GM21576 (cell line): ENCODE measurements around the gene SGMS1.
"Not testable (repeated sequence)": the region's sequence is repeated elsewhere in the genome, so short reads cannot be mapped to it uniquely, and the experiment has no call there.

Experiments used
- ATAC-seq: cut with Tn5 transposase; IDR thresholded peaks from one replicate; pipeline ENCODE4 v1.9.1; 2021; ENCODE audit warnings: mild to moderate bottlenecking, moderate library complexity; ENCODE audit not compliant: unreplicated experiment

Gene SGMS1

DNA sequence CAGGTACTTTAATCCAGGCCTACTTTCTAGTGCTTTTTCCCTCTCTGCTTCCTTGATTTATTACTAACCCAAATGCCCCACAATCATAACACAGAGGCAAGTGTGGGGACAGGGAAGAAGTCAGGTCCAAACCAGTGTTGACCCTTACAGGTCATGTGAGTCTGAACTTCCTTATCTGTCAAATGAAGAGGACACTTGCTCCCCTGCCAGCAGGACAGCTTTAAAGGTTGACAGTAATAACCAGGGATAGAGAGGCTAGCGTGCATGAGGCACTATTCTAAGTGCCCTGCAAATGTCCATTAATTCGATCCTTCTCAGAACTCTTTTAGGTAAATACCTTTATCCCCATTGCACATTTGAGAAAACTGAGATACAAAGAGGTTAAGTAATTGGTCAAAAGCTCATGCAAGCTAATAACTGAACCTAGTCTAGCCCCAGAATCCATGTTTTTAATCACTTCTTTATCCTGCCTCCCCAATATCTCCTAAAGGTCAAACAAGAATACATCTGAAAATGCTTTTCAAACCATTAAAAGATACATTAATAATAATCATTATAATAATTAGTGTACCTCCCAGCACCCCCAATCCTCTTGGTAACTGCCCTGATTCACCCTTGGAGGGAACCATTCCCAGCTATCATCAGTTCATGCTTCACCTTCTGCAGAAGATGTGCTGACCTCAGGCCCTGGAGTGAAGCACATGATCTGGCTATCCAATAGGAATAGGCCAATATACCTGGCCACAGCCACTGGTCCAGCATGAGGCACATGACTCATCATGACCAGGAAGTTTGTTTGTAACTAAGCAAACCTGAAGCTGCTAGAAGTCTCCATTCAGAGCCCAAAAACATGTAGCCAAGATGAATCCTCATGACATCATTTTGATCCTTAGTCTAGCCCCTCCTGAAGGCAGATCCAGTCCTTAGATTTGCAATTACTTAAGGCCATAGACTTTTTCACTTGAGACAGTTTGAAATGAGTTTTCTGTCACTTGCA lies 40.7 kb downstream of the SGMS1 start:
- no peak for ATAC-seq

DNA sequence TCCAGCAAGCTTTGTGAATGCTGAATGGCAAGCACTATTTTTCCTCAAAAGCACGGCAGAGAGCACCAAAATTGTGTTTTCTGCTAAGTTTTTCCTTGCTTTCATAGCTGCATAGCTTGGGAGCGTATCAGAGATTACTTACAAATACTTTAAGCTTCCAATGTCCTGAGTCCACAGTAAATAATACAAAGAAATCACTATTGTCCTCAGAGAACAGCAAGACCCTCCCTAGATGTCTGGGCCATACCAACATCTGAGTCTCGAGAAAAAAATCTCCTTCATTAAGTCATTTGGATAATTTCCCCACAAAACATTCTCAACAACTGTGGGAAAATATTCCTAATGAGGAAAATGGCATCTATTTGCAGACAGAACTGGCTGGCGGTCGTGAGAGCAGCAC lies 41.7 kb downstream of the SGMS1 start:
- ATAC-seq, result no peak

DNA sequence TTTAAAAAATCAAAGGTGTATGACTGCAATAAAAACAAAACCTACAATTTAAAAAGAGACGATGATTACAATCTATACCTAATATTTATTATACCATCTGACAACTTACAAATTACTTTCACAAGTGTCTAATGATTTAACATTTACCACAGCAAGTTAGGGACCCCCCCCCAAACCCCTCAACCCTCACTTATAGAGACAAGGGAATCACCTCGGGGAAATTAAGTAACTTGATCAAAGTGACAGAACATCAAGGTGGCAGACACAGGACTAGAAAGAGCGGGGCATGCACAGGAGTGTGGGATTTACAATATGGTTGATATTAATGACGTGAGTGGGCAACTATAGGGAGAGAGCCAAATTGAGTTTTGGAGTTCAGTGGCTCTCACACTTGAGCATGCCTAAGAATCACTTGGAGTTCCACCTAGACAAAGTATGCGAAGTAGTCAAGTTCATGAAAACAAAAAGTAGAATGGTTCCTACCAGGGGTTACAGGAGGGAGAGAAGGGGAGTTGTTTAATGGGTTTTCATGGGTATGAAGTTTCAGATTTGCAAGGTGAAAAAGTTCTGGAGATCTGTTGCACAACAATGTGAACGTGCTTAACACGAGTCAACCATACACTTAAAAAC lies 43.4 kb downstream of the SGMS1 start:
- no peak for ATAC-seq

DNA sequence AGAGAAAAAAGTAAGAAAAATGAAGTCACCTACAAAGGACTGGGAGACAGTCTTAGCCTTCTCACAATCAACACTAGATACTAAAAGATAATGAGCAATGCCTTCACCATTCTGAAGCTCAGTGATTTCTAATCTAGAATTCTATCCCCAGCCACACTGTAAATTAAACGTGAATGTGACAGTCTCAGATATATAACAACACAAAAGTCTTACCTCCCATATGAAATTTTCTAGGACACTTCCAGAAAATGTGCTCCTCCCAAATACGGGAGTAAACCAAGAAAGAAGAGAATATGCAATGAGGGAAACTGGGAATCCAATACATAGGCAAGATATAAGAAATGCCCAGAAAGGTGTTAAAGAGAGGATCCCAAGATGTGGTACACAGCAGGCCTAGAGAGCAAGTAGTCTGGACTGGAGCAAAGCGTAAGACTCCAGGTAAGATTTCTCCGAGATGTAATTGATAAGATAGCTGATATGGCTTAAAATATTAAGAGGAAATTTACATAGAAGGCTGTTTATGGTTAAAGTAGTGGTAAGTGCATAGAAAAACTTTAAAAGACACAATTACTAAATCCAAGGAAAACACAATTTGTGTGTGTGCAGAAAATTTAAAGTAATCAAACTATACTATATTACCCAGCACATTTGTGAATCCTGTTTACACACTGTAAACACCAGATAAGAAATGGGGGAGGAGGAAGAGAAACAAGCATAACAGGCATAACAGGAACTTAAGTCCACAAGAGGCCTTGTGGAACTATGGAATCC lies 44.1 kb downstream of the SGMS1 start:
- no peak for ATAC-seq

DNA sequence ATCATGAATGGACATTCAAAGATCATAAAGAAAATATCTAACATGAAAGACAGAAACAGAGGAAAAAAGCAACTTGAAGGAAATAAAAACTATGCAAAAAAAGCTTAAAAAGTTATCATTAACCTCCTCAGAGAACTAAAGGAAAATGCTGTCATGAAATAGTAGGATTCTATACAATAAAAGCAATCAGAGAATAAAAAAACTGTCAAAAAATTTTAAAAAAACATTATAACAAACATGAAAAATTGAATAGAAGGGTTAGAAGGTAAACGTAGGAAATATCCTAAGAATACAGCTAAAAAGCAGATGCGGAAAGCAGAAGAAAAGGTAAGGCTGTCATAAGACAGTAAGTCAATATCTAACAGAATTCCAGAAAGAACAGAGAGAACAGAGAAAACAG lies 44.8 kb downstream of the SGMS1 start:
- ATAC-seq, result no peak

DNA sequence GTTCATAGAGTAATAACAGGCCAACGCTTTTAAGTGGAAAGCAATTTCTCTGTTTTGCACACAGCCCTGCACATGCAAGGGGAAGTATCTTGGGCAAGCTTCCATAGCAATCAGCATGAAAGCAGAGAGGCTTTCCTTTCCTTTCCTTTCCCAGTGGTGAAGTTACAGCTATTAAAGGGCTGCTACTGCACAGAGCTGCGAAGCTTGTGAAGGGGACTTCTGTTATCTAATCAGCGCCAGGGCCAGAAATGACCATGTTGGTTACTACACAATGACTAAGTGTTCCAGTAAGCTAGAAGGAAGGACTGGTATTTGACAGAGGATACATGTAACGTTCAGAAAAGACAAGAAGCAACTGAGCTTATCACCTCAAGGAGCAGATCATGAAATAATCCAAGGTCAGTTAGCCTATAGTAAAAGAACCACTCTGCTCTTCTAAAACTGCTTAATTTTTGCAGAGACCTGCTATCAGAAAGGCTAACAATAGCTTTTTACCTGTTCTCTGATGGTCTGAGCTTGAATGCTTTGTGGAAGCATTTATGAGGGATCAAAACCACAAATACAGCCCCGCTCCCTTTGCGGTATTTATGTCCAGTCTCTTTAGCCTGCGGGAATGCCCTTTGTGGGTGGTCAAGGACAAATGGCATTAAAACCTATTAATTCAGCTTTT lies 45.9 kb downstream of the SGMS1 start:
- ATAC-seq, result no peak

DNA sequence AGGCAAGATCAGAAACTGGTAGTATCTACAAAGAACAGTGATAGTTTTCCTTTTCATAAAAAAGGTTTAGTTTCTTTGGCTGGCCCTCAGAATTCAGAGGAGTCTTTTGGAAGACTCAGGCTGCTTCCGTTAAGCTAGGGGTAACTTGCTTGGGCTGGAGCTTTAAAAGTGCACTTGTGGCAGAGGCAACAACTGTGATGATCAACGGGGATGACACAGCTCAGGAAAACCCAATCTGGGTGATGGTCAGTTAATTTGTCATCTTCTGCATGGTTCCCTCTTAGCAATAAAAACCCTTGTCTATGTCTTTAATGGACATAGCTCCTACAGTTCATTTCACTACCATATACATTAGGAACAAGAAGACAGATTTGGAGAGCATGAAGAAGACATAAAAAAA lies 46.7 kb downstream of the SGMS1 start:
- ATAC-seq, result no peak

DNA sequence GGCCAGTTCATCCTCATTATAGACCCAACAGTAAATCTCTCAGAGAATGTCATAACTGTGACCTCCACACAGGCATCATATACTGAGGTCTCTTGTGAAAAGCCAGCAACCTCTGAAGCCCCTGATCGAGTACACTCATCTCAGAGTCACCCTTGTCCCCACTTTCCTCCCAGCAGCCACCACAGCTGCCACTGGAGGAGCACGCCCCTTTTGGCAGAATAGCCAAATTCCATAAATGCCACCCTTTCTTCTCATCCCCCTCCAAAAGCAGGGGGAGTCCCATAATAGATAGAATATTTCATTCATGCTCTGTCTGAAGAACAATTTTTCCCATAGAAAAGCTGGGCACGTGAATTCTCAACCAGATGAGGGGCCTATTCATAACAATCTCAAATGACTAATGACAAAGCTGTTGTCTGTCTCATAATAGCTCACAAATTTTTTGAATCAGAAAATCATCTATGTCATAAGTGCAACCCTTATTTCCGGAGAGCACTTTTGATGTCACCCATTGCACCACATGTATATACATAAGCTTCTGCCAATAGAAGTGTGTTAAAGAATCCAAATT lies 47.4 kb downstream of the SGMS1 start:
- no peak for ATAC-seq

DNA sequence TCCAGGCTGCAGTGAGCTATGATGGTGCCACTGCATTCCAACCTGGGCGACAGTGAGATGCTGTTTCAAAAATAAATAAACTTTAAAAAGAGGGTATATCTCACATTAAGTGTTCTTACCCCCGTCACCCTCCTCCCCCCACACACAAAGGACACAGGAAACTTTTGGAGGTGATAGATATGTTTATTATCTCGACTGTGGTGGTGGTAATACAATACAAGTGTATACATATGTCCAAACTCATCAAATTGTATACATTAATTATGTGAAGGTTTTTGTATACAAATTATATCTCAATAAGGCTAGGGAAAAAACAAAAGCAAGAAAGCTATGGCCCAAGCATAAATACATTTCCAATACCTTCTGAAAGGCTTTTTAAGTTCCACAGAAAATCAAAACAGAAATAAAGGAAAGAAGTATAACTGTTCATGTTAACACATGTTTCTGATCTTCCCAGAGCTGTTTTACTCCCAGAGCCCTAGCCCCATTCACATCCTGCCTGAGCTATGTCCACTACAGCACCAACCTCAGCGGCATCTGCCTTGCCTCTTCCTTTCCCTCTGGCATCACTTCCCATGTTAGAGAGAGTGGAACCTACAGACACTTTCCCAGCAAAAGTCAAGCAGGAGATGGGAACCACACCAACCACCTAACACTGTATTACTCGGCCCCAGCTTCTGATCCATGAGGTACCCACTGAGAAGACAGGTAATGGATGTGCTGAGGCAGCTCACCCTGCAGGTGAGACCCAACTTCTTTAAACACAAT lies 48.1 kb downstream of the SGMS1 start:
- ATAC-seq, result no peak

DNA sequence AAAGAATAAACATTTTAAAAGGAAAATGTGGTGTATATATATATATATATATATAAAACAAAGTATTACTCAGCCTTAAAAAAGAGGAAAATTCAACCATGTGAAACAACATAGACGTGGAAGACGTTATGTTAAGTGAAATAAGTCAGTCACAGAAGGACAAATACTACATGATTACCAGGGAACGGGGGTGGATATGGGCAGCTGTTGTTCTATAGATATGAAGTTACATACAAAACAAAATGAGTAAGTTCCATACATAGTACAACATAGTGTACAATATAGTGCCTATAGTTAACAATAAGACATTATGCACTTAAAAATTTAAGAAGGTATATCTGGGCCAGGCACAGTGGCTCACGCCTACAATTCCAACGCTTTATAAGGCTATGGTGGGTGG lies 48.8 kb downstream of the SGMS1 start:
- ATAC-seq, result no peak

DNA sequence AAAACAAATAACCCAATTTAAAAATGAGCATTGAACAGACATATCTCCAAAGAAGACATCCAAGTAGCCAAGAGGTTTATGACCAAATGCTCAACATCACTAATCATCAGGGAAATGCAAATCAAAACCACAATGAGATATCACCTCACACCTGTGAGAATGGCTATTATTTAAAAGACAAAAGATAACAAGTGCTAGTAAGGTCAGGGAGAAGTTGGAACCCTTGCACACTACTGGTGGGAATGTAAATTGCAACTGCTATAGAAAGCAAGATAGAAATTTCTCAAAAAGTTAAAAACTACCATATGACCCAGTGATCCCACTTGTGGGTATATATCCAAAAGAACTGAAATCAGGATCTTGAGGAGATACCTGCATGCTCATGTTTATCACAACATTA lies 49.5 kb downstream of the SGMS1 start:
- ATAC-seq, result no peak

DNA sequence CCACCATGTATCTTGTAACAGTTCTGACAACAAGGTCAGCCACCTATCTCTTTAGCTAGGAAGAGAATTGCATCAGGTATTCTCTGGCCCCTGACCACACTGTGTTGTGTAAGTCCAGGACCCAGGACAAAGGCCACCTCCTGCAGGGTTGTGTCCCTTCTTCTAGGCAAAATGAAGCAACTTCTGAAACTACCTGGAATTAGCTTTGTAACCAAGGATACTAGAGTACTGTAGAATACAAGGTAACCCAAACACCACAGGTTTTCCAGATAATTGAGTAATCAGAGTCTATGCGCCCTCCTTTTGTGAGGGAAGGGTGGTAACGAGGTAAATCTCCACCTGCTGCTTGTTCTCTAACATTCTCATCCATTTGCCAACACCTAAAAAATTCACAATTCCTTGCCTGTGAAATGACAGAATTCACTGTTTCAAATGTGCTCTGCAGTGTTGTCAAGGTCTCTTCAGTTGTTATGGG lies 51.7 kb downstream of the SGMS1 start:
- ATAC-seq, result no peak

DNA sequence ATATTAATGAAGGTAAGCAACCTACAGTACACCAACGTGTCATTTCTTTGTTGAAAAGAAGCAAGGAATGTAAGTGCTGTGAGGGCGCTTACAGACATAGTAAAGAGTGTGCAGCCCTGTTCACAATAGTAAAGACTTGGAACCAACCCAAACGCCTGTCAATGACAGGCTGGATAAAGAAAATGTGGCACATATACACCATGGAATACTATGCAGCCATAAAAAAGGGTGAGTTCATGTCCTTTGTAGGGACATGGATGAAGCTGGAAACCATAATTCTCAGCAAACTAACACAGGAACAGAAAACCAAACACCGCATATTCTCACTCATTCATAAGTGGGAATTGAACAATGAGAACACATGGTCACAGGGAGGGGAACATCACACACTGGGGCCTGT lies 55.0 kb downstream of the SGMS1 start:
- not testable (repeated sequence) for ATAC-seq

DNA sequence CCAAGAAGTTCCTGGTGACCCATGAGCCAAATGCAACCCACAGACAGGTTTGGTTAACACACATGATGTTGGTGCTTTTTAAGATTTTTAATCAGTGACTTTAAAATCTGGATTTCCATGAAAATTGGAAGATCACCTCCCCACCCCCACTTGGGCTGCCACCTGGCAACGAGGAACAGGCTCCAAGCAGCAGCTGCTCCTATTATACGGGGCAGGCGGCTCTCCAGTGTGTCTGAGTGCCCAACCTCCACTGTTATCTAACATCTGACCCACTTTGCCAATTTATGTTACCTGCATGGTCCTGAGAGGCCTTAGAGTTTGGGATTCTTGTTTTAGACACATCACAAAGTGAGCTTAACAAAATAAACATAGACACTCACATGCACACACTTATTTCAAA lies 56.4 kb downstream of the SGMS1 start:
- no peak for ATAC-seq

DNA sequence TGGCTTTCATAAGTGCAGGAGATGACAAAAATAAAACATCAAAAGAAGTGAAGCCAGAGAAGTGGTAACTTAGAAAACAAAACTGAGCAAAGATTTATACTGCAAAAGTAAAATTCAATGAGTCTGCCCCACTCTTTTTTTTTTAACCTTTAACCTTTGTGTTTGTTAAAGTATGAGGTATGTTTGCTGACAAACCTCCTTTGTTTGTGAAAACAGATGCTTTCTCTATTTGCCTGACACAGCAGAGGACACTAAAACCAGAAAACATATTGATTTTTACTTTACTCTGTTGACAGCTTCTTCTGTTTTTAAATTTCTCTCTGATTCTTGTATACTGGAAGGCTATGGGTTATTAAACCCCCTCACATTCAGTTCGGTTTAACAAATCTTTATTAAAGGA lies 57.6 kb downstream of the SGMS1 start:
- ATAC-seq, result no peak

DNA sequence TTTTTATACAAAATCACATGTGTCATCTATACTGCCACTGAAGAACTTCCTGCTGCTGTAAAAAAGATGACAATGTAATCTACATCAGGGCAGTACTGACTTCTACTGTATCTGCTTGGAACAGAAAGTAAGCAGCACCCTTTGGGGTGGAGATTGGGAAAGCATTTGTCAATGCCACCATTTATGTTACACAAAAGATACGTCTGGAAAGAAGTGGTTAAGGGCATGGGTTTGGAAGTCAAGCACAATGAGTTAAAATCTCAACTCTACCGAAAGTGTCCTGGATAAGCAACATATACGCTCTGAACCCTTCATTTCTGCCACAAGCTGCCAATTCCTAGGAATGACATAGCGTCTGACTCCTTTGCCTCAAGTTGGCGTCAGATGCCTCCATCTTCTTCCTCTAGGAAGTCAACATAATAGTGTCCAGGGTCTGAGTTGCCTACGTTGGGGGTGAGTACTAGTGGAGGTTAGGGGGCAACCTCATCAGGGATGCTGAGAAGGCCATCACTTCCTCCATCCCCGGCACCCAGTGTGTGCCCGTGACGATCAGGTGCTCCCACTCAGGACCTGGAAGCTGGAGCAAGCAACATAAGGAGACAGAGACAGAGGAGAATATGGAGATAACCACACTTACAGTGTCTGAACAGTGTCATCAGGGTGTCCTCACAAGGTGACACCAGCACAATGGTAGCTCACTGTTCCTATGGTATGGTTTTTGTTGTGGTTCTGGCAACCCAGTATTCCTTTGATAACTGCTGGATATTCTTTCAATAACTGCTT lies 58.3 kb downstream of the SGMS1 start:
- no peak for ATAC-seq

DNA sequence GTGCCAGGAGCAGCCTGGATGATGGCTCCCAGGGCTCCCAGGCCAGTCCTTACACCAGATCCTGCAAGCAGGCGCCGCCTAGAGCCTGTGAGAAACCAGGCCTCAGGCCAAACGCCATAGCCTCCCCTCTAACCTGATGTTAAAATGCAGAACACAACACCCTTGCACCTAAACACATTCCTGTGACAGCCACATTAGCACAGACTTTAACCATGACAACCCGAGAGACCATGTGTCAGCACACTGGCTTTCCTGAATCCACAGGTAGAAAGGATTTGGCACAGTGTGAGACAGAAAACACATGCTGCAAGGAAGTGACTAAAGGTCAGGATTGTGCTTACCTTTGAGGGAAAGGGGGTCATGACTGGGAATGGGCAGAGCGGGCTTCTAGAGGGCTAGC lies 59.9 kb downstream of the SGMS1 start:
- no peak for ATAC-seq

DNA sequence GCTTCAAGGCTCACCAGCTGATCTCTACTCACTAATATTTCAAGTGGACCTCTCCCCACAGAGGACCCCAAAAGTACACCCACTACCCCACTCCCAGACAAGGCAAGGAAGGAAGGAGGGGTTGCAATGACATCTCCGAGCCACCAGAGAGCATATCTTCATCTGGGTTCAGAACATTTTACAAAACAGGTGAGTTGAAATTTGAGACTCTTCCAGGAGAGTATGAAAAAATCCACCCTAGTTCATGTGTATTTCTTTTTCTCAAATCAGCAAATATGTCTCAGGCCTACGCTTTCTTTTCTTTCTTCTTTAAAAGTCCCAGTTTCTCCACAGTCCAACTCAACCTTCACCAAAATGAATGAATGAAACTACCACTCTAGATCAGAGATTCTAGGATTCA lies 61.9 kb downstream of the SGMS1 start:
- no peak for ATAC-seq

DNA sequence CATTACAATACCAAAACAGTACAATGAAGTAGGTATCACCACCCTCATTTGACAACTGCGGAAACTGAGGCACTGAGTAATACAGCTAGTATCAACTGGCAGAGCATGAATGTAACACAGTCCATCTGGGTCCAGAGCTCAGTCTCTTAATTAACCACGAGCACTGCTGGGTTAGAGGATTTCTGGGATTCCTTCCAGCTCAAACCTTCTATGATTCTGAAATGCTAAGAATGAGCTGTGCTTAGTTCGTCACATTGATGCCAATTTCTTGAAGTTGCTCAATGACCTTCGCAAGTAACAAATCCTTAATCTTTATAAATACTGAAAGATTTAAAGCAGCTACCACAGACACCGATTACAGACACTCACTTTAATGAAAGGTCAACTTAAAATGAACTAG lies 62.5 kb downstream of the SGMS1 start:
- ATAC-seq, result no peak
